Mucosa of descending colon (tissue), 3 donors: ENCODE measurements around the gene DMRTC2. TPM values are rescaled to one million over a fixed set of nuclear protein-coding genes. Genes with fewer than 3 reads are reported as not detected.

ENCODE experiments used
- ATAC-seq: fragments of 200-7000 bp; cut with Tn5 transposase; one replicate; pipeline ENCODE4 v1.9.1; 2020; ENCODE audit warnings: mild to moderate bottlenecking, moderate library complexity
- DNase-seq, 3 donors: peaks; one replicate each; pipeline ENCODE4 v3.0.0-alpha.2; 2020
- H3K36me3 ChIP-seq: fragments of 200-600 bp; one replicate; pipeline ENCODE4 v1.8.0; 2021; ENCODE audit warnings: low read depth, mild to moderate bottlenecking
- H3K4me1 ChIP-seq: fragments of 200-600 bp; one replicate; pipeline ENCODE4 v1.8.0; 2021; ENCODE audit warnings: low read depth, mild to moderate bottlenecking
- H3K4me3 ChIP-seq: fragments of 200-600 bp; one replicate; pipeline ENCODE4 v1.8.0; 2021; ENCODE audit warnings: mild to moderate bottlenecking
- H3K9me3 ChIP-seq: fragments of 200-600 bp; one replicate; pipeline ENCODE4 v1.8.0; 2021; ENCODE audit warnings: mild to moderate bottlenecking
- intact Hi-C, 2 donors: fragments of 100-400 bp; cut with DNase I in 1 of 2; cut with micrococcal nuclease in 1 of 2; formaldehyde crosslinking; loops; one replicate each; pipeline versions ENCODE4 v1.11.0 to v1.11.1; 2022; cut with DNase I, micrococcal nuclease
- total RNA-seq, 3 donors: library from RNA; stranded (reverse); fragmentation: NEBNext Ultra II Directional in 2 of 3; extraction: Animal tissue kit (Norgen Biotek cat#: 25700) in 2 of 3; gene quantifications; one replicate each; pipeline versions ENCODE4 v1.2.1 to v1.2.4, GENCODE V29; 2021 to 2023
- TF ChIP-seq, protein P1 (sequence below): fragments of 200-600 bp; IDR thresholded peaks from one replicate; pipeline ENCODE4 v1.8.0; 2022; ENCODE audit warnings: antibody characterized with exemption, mild to moderate bottlenecking
- donor health status: DM: no; HTN: no; CAD: no; lungs with moderate emphysema.
- donor health status: DM: no; HTN: no; CAD: no.
- donor health status: DM: no; HTN: yes; CAD: no.

DMRTC2 gene
- total RNA-seq, 3 donors from 2014 or later = not detected

DNA sequence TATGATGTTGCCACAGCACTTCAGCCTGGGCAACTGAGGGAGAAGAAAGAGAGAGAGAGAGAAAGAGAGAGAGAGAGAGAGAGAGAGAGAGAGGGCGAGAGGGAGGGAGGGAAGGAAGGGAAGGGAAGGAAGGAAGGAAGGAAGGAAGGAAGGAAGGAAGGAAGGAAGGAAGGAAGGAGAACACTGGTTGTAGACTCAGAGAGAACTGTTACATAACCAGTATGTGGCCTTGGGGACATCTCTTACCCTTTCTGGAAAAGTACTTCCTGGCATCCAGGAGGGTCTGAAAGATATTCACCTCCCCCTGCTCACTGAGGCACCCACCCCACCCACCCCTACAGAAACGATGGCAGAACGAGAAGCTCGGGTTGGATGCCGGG lies 35.5 kb downstream of the DMRTC2 start:
- no peak for DNase-seq
- H3K4me3 ChIP-seq = no peak overlapping the region
- peaks cover 11% of the 10 kb centered on the region for H3K4me1 ChIP-seq
- H3K9me3 ChIP-seq = no peaks in the 10 kb centered on the region
- intact Hi-C loops = no loop called here
- no peak for ATAC-seq
- H3K36me3 ChIP-seq = no peaks in the 10 kb centered on the region
- TF ChIP-seq, protein P1, sequence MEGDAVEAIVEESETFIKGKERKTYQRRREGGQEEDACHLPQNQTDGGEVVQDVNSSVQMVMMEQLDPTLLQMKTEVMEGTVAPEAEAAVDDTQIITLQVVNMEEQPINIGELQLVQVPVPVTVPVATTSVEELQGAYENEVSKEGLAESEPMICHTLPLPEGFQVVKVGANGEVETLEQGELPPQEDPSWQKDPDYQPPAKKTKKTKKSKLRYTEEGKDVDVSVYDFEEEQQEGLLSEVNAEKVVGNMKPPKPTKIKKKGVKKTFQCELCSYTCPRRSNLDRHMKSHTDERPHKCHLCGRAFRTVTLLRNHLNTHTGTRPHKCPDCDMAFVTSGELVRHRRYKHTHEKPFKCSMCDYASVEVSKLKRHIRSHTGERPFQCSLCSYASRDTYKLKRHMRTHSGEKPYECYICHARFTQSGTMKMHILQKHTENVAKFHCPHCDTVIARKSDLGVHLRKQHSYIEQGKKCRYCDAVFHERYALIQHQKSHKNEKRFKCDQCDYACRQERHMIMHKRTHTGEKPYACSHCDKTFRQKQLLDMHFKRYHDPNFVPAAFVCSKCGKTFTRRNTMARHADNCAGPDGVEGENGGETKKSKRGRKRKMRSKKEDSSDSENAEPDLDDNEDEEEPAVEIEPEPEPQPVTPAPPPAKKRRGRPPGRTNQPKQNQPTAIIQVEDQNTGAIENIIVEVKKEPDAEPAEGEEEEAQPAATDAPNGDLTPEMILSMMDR = no peak

DNA sequence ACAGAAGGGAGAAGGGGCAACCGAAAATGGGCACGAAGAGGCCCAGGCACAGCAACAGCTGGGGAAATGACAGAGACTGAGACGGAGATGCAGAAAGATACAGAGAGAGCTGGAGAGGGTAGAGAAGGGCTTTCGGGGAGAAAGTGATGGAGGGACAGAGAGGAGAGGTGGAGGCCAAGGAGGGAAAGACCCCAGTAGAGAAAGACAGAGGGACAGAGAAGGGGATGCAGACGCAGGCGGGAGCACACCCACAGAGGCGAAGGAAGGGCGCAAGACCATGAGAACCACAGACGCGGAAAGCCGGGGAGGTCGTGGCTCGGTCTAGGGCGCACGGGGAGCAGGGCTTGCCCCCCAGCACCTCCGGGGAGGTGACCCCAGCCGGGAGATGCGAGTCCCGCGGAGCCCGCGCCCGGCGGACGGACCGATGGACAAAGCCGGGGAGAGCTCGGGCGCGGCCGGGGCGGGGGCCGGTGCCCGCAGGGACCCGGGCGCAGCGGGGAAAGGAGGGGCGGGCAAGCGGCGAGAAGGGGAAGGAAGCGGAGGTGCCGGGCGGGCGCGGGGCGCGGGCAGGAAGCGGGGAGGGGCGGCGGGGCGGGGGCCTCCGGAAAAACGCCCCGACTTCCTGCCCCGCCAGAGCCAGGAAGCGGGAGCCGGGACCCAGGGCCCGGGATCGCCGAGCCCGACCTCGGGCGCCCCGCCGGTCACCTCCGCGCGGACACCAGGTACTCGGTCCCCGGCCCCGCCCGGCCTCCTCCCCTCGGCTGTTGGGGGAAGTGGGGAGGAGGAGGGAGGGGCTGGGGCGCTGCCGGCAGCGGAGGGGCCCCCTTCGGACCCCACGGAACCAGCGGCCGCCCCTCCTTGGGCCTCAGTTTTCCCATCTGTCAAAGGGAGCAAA lies 38.0 kb downstream of the DMRTC2 start, which contains the start of gene ARHGEF1:
TSS of gene ARHGEF1 (plus strand) at position 617 of the 895 bp plus-strand sequence. CDS start 4,899 bp downstream, outside the sequence.
- no peaks in the 10 kb centered on the region for H3K36me3 ChIP-seq
- TF ChIP-seq, protein P1 = no peak
- intact Hi-C loops = no loop called here
- DNase-seq (peak; percentile 65 to 88 (median 80)), ATAC-seq (peak; percentile 37)
- no peaks in the 10 kb centered on the region for H3K9me3 ChIP-seq
- H3K4me3 ChIP-seq = peak within 1 kb of the TSS; percentile 93
- H3K4me1 ChIP-seq = peaks cover 35% of the 10 kb centered on the region

DNA sequence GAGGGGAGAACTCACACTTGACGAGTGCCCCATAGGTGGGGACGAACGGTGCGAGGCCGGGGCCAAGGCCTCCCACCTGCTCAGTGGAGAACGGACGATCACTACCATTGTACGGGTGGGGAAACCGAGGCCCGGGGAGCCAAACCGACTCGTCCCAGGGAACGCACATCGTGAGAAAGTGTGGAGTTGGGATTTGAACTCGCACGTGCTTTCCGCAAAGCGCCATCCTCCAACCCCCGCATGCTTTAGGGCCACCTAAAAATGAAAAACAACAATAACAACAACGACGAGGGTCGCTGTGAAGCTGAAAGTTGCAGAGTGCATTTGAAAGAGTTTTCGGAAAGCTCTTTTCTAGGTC lies 38.6 kb downstream of the DMRTC2 start:
- peak overlapping the region; percentile 93 for H3K4me3 ChIP-seq
- no peaks in the 10 kb centered on the region for H3K36me3 ChIP-seq
- H3K9me3 ChIP-seq = no peaks in the 10 kb centered on the region
- intact Hi-C loops = no loop called here
- DNase-seq = no peak
- H3K4me1 ChIP-seq = peaks cover 36% of the 10 kb centered on the region
- no peak for ATAC-seq
- TF ChIP-seq, protein P1 = no peak

DNA sequence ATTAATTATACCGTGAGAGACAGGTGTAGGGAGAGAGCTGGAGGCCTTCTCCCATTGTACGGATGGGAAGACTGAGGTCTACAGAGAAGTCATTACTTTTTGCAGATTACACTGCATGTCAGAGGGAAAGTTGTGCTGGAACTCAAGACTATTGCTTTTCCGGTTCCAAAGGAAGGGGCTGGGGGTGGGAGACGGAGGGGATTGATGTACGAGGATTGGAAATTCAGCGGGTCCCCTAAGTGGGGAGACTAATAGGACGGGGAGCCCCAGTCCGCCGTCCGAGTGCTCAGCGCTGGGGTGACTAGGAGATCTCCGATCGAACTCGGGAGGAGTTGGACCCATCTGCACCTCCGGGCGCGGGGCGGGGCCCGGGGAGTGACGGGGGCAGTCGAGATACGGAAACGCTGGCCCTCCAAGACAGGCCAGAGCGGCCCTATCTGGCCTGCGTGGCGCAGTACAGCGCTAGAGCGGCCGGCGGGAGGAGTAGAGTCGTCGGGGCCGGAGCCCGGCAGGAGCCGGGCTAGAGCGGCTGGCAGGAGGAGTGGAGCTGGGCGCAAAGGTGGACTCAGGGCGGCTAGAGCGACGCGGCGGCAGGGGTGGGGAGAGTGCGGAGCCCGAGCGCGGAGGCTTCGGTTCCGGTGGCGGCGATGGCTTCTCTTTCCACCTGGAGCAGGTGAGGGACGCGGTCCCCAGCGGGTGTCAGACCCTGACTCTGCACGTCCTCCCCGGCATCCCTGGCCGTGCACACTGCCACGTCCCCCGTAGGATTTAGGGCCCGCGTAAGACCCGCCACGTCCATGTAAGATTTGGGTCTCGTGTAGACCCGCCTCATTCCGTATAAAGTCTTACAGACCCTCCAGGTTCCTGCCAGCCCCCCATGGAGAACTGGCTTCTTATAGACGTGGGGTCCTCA lies 39.2 kb downstream of the DMRTC2 start:
- intact Hi-C loops = no loop called here
- Histone ChIP-seq H3K4me1 (peaks cover 36% of the 10 kb centered on the region), H3K36me3 (no peaks in the 10 kb centered on the region), H3K9me3 (no peaks in the 10 kb centered on the region), H3K4me3 (peak overlapping the region; percentile 93)
- DNase-seq (peak; percentile 94 to 99 (median 98)), ATAC-seq (peak; percentile 87)
- TF ChIP-seq, protein P1 = no peak

DNA sequence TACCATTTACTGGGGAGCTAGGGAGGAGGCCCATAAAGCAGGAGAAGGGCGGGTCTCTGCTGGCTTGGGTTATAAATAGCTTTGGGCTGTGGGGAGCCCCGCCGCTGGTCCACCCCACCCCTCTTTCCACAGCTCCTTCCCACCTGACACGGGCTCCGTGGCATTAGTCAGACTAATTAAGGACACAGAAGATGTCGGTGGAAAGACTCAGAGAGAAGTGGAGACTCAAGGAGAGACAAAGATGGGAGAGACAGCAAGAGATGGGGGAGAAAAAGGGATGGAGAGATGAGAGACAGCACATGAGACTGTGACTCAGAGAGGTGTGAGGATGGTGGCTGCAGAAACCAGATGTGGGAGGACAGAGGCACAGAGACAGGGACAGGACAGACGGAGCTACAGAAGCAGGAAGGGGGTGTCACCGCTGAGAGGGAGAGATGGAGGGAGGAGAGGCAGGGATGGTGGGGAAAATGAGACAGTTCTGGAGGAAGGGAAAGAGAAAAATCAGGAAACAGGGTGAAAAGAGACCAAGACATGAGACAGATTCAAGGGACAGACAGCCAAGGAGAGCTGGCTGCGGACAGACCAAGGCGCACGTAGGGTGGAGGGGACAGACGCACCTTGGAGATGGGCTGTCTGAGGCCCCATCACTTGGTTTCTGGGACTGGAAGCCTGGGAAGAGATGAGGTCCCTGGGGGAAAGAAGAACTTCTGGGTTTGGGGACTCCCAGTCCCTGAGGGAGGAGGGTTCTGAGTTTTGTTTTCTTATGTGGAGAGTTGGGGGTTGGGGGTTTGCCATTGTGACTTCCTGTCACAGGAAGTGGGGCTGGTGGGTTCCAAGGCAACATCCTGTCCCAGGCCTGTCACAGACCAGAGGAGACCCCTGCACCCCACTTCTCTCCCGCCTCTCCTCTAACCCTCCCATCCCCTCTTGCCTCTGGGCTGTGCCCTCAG lies 42.2 kb downstream of the DMRTC2 start:
- TF ChIP-seq, protein P1 = no peak
- no peak for DNase-seq
- Histone ChIP-seq H3K4me3 (no peak overlapping the region), H3K9me3 (no peaks in the 10 kb centered on the region), H3K36me3 (no peaks in the 10 kb centered on the region), H3K4me1 (peaks cover 36% of the 10 kb centered on the region)
- peak; percentile 27 for ATAC-seq
- intact Hi-C loops = no loop called here
